D341Med (cell line): ENCODE measurements around the gene FAH.
A peak's percentile ranks its signal among the peaks of the same experiment; 100 is the strongest.
"Not testable (repeated sequence)": the region's sequence is repeated elsewhere in the genome, so short reads cannot be mapped to it uniquely, and the experiment has no call there.

Experiments
- DNase-seq: peaks from one replicate; pipeline ENCODE4 v3.0.0; 2012; ENCODE audit warnings: low spot score

The FAH gene

GRCh38 chr15:80152896-80153876, at the start of gene FAH:
TSS of gene FAH (plus strand) at chr15:80152999. CDS start at chr15:80153055, 56 bp downstream.
- no peak for DNase-seq

- DNase-seq: no peak
Observed at GRCh38 chr15:80105193-80105592, 47.6 kb upstream of the FAH start.

GRCh38 chr15:80105595-80105994, 47.2 kb upstream of the FAH start:
- no peak for DNase-seq

- DNase-seq: no peak
Observed at GRCh38 chr15:80106051-80106450, 46.7 kb upstream of the FAH start.

- DNase-seq: no peak
Observed at GRCh38 chr15:80107204-80107603, 45.6 kb upstream of the FAH start.

GRCh38 chr15:80107774-80108173, 45.0 kb upstream of the FAH start:
- peak; percentile 15 for DNase-seq

GRCh38 chr15:80109388-80109787, 43.4 kb upstream of the FAH start:
- DNase-seq: no peak

- no peak for DNase-seq
Observed at GRCh38 chr15:80110920-80111319, 41.9 kb upstream of the FAH start.

- no peak for DNase-seq
Observed at GRCh38 chr15:80114114-80114513, 38.7 kb upstream of the FAH start.

GRCh38 chr15:80115021-80115420, 37.8 kb upstream of the FAH start:
- DNase-seq: no peak

- no peak for DNase-seq
Observed at GRCh38 chr15:80118956-80119355, 33.8 kb upstream of the FAH start.

- no peak for DNase-seq
Observed at GRCh38 chr15:80120636-80121035, 32.2 kb upstream of the FAH start.

GRCh38 chr15:80121546-80121945, 31.3 kb upstream of the FAH start:
- no peak for DNase-seq

GRCh38 chr15:80123034-80123433, 29.8 kb upstream of the FAH start:
- DNase-seq: no peak

- DNase-seq: not testable (repeated sequence)
Observed at GRCh38 chr15:80127253-80127652, 25.5 kb upstream of the FAH start.

- no peak for DNase-seq
Observed at GRCh38 chr15:80127911-80128310, 24.9 kb upstream of the FAH start.

- DNase-seq: no peak
Observed at GRCh38 chr15:80132382-80132781, 20.4 kb upstream of the FAH start.

- DNase-seq: no peak
Observed at GRCh38 chr15:80136854-80137253, 15.9 kb upstream of the FAH start.

- DNase-seq: no peak
Observed at GRCh38 chr15:80138961-80139360, 13.8 kb upstream of the FAH start.

- no peak for DNase-seq
Observed at GRCh38 chr15:80140909-80141308, 11.9 kb upstream of the FAH start.

- no peak for DNase-seq
Observed at GRCh38 chr15:80141916-80142598, 10.7 kb upstream of the FAH start.

GRCh38 chr15:80142646-80143045, 10.2 kb upstream of the FAH start:
- DNase-seq: no peak

- DNase-seq: no peak
Observed at GRCh38 chr15:80151148-80151547, 1.7 kb upstream of the FAH start.
